IPS DF 4.7 (cell line): ENCODE data around the gene THRSP.

Source experiments
- DNase-seq: peaks from one replicate; pipeline ENCODE4 v3.0.0-alpha.2; 2013; ENCODE audit warnings: low spot score; ENCODE audit errors: extremely low read depth

The THRSP gene

DNA sequence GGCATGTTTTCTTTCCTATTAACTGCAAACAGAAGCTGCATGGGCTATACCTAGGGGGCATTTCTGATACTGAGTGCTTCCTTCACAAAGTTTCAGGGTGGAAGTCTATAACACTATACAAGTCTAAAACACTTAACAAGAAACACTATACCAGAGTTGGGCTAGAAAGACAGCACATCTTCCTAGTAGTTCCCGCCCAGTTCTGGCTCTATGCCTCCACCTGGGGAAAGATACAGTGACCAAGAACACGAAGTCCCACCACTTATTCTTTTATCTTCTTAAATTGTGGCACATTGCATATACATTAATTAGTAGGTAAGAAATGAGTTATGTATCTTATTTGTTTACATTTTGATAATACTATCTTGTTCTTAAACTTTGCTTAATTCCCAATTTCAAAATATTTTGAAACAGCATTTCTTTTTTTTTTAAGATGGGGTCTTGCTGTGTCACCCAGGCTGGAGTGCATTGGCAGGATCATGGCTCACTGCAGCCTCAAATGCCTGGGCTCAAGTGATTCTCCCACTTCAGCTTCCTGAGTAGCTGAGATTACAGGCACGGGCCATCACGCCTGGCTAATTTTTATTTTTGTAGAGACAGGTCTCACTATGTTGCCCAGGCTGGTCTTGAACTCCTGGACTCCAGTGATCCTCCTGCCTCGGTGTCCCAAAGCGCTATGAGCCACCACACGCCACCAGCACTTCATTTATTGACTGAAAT lies 34.2 kb downstream of the THRSP start:
- no peak for DNase-seq

- no peak for DNase-seq
Observed at GRCh38 chr11:78099666-78100065, 36.0 kb downstream of the THRSP start.

- DNase-seq: no peak
Observed at GRCh38 chr11:78100261-78100660, 36.6 kb downstream of the THRSP start.

DNA sequence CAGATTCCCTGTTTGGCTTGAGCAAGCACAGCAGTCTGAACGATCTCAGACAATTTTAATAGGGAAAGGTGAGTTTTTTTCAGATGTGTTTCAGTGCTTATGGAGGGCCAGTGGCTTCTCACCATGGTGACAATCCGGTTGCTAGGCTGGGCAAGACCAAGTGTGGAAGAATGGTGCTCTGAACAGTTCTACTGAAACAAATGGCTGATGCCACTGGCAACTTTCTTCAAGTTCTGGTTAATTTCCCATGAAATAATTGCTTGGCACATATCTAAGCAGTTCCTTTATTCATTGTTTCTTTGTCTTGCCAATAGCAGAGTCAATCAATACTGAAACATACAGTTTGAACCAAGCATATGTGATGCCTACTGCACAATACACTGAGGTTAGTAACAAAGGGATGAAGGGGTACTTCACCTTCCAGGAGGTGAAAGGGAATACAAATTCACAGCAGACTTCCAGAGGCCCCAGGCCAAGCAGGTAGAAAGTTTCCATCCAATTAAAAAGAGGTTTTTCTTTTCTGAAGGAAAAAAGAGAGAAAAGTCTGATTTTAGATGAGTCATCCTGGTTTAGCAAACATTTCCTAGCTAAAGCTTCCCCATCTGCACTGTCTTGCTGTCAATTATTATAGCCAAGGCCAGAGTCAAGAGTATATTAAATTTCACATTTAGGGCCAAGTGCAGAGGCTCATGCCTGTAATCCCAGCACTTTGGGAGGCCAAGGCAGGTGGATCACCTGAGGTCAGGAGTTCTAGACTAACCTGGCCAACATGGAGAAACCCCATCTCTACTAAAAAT lies 37.2 kb downstream of the THRSP start:
- DNase-seq: no peak

- no peak for DNase-seq
Observed at GRCh38 chr11:78109081-78110015, 45.7 kb downstream of the THRSP start.

- no peak for DNase-seq
Observed at GRCh38 chr11:78110351-78110750, 46.7 kb downstream of the THRSP start.

- no peak for DNase-seq
Observed at GRCh38 chr11:78110830-78111229, 47.2 kb downstream of the THRSP start.

DNA sequence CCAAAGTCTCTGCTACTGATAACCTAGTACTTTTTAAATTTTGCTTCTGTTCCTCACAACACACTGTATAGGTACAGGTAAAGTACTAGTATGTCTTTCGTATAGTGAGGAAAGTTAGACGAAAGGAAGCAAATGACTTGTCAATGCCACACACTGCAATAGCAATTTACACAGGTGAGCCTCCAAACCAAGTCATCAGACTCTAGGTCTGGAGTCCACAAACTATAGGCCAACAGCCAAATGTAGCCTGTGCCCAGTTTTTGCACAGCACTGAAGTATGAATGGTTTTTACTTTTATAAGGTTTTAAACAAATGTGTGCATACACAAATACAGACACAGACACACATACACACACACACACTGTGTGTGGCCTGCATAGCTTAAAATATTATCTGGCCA lies 47.6 kb downstream of the THRSP start:
- DNase-seq: no peak

DNA sequence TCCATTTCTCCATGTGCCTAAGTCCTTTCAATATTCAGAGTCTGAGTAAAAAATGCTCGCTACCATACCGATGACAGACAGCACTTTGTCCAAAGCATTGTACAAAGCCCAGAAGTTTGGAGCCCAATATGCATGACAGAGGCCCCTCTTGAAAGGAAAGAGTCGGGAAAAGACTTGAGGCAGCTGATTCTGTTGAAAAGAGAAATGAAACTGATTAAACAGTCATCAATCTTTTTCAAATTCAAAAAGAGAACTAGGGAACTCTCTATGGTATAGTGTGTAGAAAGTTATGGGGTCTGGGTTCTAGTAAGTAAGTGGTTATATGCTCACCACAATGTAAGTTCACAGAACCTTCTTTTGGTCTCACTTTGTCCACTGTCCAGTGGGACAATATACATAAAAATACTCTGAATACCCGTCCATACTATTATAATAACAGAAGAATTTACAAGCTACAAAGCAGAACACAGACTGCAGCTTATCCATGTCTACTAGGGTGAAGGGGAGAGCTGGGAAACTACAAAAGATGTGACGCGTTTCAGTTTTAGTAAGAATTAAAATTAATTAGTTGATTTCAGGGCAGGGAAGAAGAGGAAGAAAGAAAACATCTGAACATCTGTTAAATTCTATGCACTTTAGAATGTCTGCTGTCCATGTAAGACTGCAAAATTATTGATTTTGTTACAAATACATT lies 49.1 kb downstream of the THRSP start:
- DNase-seq: no peak
